OCI-LY7 (cell line): ENCODE measurements around the gene CBY3. TPM values are rescaled to one million over a fixed set of nuclear protein-coding genes. Genes with fewer than 3 reads are reported as not detected.
A peak's percentile ranks its signal among the peaks of the same experiment; 100 is the strongest.
"Not testable (repeated sequence)": the region's sequence is repeated elsewhere in the genome, so short reads cannot be mapped to it uniquely, and the experiment has no call there.

Experiments used
- BruUV-seq: library from RNA; stranded (reverse); fragments of 400-500 nt; replicated peaks from 2 replicates; lab custom pipeline; 2021; lab: Mats Ljungman, UMichigan
- CTCF ChIA-PET: fragments of 300-600 bp; sonication (Branson Sonifier 250); formaldehyde crosslinking; loops from one replicate; lab custom pipeline; 2022; ENCODE audit warnings: antibody characterized with exemption; ENCODE audit not compliant: unreplicated experiment; lab: Charles Lee
- POLR2A ChIA-PET: fragments of 300-600 bp; sonication (Branson Sonifier 250); formaldehyde crosslinking; loops from one replicate; lab custom pipeline; 2022; ENCODE audit warnings: antibody characterized with exemption; lab: Charles Lee
- DNase-seq: peaks from one replicate; pipeline ENCODE4 v3.0.0-alpha.2; 2015; ENCODE audit warnings: low spot score
- H2AFZ ChIP-seq: fragments of 200-600 bp; sonication (generic), shearing (Covaris generic); 2 replicates; pipeline ENCODE4 v1.6.1; 2014; ENCODE audit warnings: mild to moderate bottlenecking, antibody characterized with exemption, low read length, moderate library complexity
- H3K27ac ChIP-seq: fragments of 200-600 bp; sonication (generic); 2 replicates; pipeline ENCODE4 v1.5.1; 2014; ENCODE audit warnings: mixed run types, low read depth, mild to moderate bottlenecking, moderate library complexity, low read length, inconsistent platforms; ENCODE audit not compliant: poor library complexity, severe bottlenecking
- H3K36me3 ChIP-seq: fragments of 200-600 bp; sonication (generic); 2 replicates; pipeline ENCODE4 v1.6.1; 2014; ENCODE audit warnings: mild to moderate bottlenecking, antibody characterized with exemption, low read length, moderate library complexity, mixed read lengths; ENCODE audit not compliant: insufficient read depth
- H3K4me1 ChIP-seq: fragments of 200-600 bp; sonication (generic); 2 replicates; pipeline ENCODE4 v1.5.1; 2014; ENCODE audit warnings: mild to moderate bottlenecking, low read length; ENCODE audit not compliant: insufficient read depth, poor library complexity, severe bottlenecking
- H3K4me2 ChIP-seq: fragments of 200-600 bp; sonication (generic); 2 replicates; pipeline ENCODE4 v1.6.1; 2014; ENCODE audit warnings: mild to moderate bottlenecking, low read length
- H3K4me3 ChIP-seq: fragments of 200-600 bp; sonication (generic); 2 replicates; pipeline ENCODE4 v1.5.1; 2014; ENCODE audit warnings: mild to moderate bottlenecking, low read depth, low read length; ENCODE audit not compliant: poor library complexity, severe bottlenecking
- H3K79me2 ChIP-seq: fragments of 200-600 bp; sonication (generic); 2 replicates; pipeline ENCODE4 v1.6.1; 2016; ENCODE audit warnings: low read depth, mild to moderate bottlenecking, low read length, moderate library complexity, mixed read lengths; ENCODE audit not compliant: insufficient read depth
- H3K9me2 ChIP-seq: fragments of 200-600 bp; sonication (generic); 2 replicates; pipeline ENCODE4 v1.6.1; 2016; ENCODE audit warnings: mild to moderate bottlenecking, low read length, mixed read lengths; ENCODE audit not compliant: insufficient read depth
- H3K9me3 ChIP-seq: fragments of 200-600 bp; sonication (generic); 2 replicates; pipeline ENCODE4 v1.6.1; 2014; ENCODE audit warnings: mild to moderate bottlenecking, mixed run types, low read length, mixed read lengths
- H4K20me1 ChIP-seq: fragments of 200-600 bp; sonication (generic); 2 replicates; pipeline ENCODE4 v1.6.1; 2014; ENCODE audit warnings: mild to moderate bottlenecking, antibody characterized with exemption, low read length, moderate library complexity, mixed read lengths; ENCODE audit not compliant: insufficient read depth
- CTCF ChIP-seq: fragments of 200-600 bp; sonication (generic); conservative IDR thresholded peaks from 2 replicates; pipeline ENCODE4 v1.5.1; 2014; ENCODE audit warnings: mild to moderate bottlenecking, antibody characterized with exemption, low read length, moderate library complexity, mixed read lengths
- EZH2phosphoT487 ChIP-seq: fragments of 200-600 bp; sonication (generic); IDR thresholded peaks from 2 replicates; pipeline ENCODE4 v1.6.1; 2018; ENCODE audit warnings: low read depth, borderline replicate concordance, mild to moderate bottlenecking, mixed run types, antibody characterized with exemption, low read length, moderate library complexity, mixed read lengths
- intact Hi-C: fragments of 100-400 bp; cut with micrococcal nuclease; formaldehyde crosslinking; loops from one replicate; pipeline ENCODE4 v1.10.0; 2022; ENCODE audit not compliant: unreplicated experiment
- total RNA-seq, 2 experiments: library from RNA; depleted of rRNA in 1 of 2; stranded (reverse); fragments of >200 nt in 1 of 2; shearing (Covaris generic) in 1 of 2; gene quantifications; 2 replicates each; pipeline ENCODE4 v1.2.3, GENCODE V29; 2014 to 2022

Gene CBY3
- total RNA-seq, 2 experiments from 2014 or later: not detected

- intact Hi-C loops: no loop called here
- Histone ChIP-seq H3K9me3 (no peaks in the 10 kb centered on the region), H3K4me1 (peaks cover 24% of the 10 kb centered on the region), H3K4me3 (peak overlapping the region; percentile 80), H3K27ac (no peak overlapping the region), H4K20me1 (peaks cover 8% of the 10 kb centered on the region; the same call in 1 of the 2 replicates), H2AFZ (no peak overlapping the region), H3K36me3 (peaks cover 30% of the 10 kb centered on the region), H3K9me2 (no peaks in the 10 kb centered on the region), H3K4me2 (peak overlapping the region; percentile 90), H3K79me2 (peaks cover 33% of the 10 kb centered on the region)
- ChIA-PET POLR2A (interaction anchor here (0.6 to 1.9 kb wide), 10 partner anchors 15 to 157 kb away, joined by 3 to 13 read pairs (median 3); partner anchors contain the start of gene CBY3), CTCF (no interaction called here)
- TF ChIP-seq CTCF (no peak), EZH2phosphoT487 (no peak)
- no peak for DNase-seq
- BruUV-seq: no TSS peak
Observed at GRCh38 chr5:179697108-179697507, 16.3 kb upstream of the CBY3 start.

GRCh38 chr5:179696603-179697002 is 15.8 kb upstream of the CBY3 start:
- Histone ChIP-seq H3K4me2 (peak overlapping the region; percentile 90), H3K4me3 (no peak overlapping the region), H2AFZ (no peak overlapping the region), H3K36me3 (peaks cover 25% of the 10 kb centered on the region), H3K4me1 (peaks cover 24% of the 10 kb centered on the region), H3K27ac (no peak overlapping the region), H4K20me1 (peaks cover 8% of the 10 kb centered on the region; the same call in 1 of the 2 replicates), H3K9me2 (no peaks in the 10 kb centered on the region), H3K79me2 (peaks cover 28% of the 10 kb centered on the region), H3K9me3 (no peaks in the 10 kb centered on the region)
- ChIA-PET CTCF (no interaction called here), POLR2A (interaction anchor here (1.0 to 1.9 kb wide), 4 partner anchors 15 to 73 kb away, joined by 3 to 13 read pairs (median 4); partner anchors contain the start of gene CBY3)
- no TSS peak for BruUV-seq
- intact Hi-C loops: no loop called here
- DNase-seq: peak; percentile 11
- TF ChIP-seq EZH2phosphoT487 (no peak), CTCF (no peak)

- no peaks in the 10 kb centered on the region for H4K20me1 ChIP-seq
- no peak overlapping the region for H3K4me3 ChIP-seq
- H3K36me3 ChIP-seq: peaks cover 4% of the 10 kb centered on the region; the same call in 1 of the 2 replicates
- peaks cover 17% of the 10 kb centered on the region for H3K4me1 ChIP-seq
- peaks cover 8% of the 10 kb centered on the region for H3K79me2 ChIP-seq
- ChIA-PET POLR2A (interaction anchor here (0.7 to 1.1 kb wide), 3 partner anchors 10 to 75 kb away, joined by 3 read pairs; no protein-coding TSS in a partner anchor), CTCF (no interaction called here)
- no peak for DNase-seq
- H3K4me2 ChIP-seq: no peak overlapping the region
- H3K27ac ChIP-seq: no peak overlapping the region
- H2AFZ ChIP-seq: no peak overlapping the region
- TF ChIP-seq EZH2phosphoT487 (no peak), CTCF (no peak)
- BruUV-seq: no TSS peak
- intact Hi-C loops: no loop called here
- no peaks in the 10 kb centered on the region for H3K9me2 ChIP-seq
- no peaks in the 10 kb centered on the region for H3K9me3 ChIP-seq
Observed at GRCh38 chr5:179694561-179694960, 13.7 kb upstream of the CBY3 start.

GRCh38 chr5:179689212-179689611 is 8.4 kb upstream of the CBY3 start:
- H3K79me2 ChIP-seq, H3K4me3 ChIP-seq, intact Hi-C loops, H3K9me2 ChIP-seq, H3K27ac ChIP-seq, DNase-seq, H2AFZ ChIP-seq, H3K4me2 ChIP-seq, H3K36me3 ChIP-seq, H3K4me1 ChIP-seq, CTCF ChIA-PET, H4K20me1 ChIP-seq, BruUV-seq, H3K9me3 ChIP-seq: not testable (repeated sequence)
- POLR2A ChIA-PET: interaction anchor here (0.6 kb wide), 1 partner anchor 1030 kb away, joined by 4 read pairs; no protein-coding TSS in a partner anchor
